ENCODE data around the gene ASIC4. TPM values are rescaled to one million over a fixed set of nuclear protein-coding genes. Genes with fewer than 3 reads are reported as not detected.

ASIC4 gene, protein sequence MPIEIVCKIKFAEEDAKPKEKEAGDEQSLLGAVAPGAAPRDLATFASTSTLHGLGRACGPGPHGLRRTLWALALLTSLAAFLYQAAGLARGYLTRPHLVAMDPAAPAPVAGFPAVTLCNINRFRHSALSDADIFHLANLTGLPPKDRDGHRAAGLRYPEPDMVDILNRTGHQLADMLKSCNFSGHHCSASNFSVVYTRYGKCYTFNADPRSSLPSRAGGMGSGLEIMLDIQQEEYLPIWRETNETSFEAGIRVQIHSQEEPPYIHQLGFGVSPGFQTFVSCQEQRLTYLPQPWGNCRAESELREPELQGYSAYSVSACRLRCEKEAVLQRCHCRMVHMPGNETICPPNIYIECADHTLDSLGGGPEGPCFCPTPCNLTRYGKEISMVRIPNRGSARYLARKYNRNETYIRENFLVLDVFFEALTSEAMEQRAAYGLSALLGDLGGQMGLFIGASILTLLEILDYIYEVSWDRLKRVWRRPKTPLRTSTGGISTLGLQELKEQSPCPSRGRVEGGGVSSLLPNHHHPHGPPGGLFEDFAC
- total RNA-seq = 0.16 TPM in 1 of 2 replicates, not detected in the other

DNA sequence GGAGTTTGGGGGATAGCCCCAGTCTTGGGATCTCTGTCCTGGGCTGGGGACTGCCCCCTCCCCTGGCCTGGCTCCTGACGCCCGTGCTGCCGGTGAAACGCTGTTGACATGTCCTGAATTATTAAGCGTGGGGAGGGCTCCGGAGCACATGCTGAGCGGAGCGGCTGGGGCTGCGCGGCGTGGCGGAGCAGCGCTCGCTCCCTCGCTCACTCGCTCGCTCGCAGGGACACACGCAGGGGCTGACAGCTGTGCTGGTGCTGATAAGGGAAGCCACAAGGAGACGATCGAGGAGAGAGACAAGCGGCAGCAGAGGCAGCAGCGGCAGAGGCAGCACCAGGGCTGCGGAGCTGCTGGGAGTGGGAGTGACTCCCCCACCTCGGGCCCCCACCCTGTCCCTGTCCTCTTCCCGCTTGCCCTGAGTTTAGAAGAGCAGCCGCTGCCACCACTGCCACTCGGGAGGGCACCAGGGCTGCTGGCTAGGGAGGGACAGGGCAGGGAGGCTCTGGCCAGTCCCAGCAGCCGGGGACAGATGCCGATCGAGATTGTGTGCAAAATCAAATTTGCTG, at the start of gene ASIC4:
ASIC4 (plus strand) TSS at position 287 of the 566 bp plus-strand sequence; CDS start at position 530, 243 bp downstream.

DNA sequence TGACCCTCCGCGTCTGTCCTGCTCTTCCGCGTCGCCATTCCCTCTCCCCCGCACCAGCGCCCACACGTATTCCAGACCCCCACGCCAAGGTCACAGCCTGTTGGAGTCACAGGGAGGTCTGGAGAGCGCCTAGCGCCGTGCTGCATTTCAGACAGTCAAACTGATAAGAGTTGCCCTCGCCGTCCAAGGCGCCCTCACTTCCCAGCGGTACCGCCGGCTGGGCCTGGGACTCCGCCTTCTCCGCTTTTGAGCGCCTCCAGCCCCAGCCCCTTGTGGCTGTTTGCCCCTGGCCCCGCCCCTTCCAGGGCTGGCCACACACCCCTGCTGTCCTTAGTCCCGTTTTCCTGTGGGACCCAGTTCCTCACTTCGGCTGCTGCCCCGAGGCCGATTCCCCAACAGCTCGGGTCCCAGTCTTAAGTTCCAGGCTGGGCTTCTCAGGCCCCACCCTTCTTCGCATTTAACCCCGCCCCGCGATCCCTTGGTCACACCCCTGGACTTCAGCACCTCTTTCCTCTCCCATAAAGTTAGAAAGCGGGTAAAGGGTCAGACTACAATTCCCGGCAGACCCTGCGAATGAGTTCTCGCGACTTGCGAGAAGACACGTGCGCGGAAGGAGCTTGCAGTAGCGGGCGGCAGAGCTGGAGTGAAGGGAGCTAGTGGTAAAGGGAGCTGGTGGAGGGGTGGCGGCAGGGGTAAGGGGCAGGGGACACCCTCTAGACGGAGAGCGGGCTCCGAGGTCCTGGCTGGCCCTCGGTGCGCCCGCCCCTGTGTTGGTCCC, 15.8 kb upstream of the ASIC4 start, which contains the start of gene GMPPA:
GMPPA (plus strand) TSS at position 612 of the 778 bp plus-strand sequence. CDS start 1,085 bp downstream, outside the sequence.

DNA sequence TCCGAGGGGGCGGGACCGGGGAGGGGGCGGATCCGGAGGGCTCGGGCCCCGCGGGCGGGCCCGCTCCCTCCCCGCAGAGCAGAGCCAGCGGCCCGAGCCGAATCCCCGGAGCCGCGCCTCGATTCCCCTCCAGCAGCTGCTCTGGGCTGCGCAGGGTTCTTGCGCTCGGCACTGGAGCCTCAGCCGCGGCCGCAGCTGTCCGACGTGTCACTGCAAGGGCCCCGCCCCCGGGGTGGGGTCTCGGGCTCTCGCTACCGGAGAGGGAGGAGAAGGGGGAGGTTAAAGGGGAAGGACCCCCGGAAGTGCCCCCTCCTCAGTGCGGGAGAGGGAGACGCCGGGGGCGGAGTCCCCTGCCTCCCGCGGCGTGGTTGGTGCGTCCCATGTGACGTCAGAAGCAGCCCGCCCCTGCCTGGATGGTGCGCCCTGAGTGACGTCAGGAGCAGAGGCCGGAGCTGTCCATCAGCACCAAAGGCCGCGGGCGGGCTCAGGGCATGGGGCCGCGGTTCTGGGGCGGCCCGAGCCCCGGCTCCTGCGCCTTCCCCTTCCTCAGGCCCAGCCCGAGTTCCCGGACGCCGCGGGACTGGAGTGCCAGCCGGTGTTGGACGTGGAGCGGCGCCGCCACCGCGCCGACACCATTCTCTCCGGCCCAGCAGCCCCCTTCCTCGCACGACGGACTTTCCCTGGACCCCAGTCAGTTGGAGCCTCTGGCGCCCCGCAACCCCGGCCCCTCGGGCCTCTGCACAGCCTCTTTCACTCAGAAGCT, 29.5 kb downstream of the ASIC4 start, which contains the start of the genes CHPF and TMEM198:
CHPF (minus strand) TSS at position 214 of the 763 bp plus-strand sequence. CDS start 271 bp downstream, outside the sequence.
TMEM198 (plus strand) TSS at position 433 of the 763 bp plus-strand sequence. CDS start 700 bp downstream, outside the sequence.

DNA sequence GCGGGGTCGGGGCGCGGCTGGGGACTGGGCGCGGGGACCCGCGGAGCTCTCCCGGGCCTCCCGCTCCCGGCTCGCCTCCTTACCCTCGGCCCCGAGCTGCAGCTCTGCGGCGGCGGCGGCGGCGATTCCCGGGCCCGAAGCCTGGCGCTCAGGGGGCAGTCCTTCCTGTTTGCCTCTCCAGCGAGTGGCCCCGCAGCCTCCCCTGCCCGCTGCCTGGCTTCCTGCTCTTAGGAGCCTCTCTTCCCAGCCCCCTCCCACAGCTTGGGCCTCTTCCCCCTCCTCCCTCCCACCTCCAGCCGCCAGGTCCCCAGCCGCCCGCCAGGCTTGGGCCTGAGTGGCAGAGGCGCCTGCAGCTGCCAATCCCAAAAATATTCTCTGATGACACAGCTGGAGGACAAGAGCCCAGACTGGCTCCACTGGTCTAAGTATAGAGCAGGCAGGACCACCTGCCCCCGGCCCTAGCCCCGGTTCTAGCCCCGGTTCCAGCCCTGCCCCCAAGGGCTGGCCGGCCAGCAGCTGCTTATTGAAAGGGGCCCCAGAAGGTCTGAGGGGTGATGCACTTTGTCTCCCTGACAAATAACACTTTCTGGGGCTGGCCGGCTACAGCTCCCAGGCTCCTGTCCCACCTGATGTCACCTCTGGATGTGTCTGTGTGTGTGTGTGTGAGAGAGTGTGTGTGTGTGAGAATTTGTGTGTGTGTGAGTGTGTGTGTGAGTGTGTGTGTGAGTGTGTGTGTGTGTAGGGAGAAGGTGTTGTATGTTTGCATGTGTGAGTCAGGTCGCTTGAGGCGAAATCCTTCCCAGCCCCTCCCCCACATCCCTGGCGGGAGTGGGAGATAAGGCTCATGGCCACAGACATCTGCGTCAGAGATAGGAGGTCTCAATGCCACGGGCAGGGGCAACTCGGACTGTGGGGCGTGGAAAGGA, 57.3 kb downstream of the ASIC4 start, which contains the start of gene OBSL1:
OBSL1 (minus strand) TSS at position 229 of the 926 bp plus-strand sequence. CDS start 307 bp downstream, outside the sequence.

DNA sequence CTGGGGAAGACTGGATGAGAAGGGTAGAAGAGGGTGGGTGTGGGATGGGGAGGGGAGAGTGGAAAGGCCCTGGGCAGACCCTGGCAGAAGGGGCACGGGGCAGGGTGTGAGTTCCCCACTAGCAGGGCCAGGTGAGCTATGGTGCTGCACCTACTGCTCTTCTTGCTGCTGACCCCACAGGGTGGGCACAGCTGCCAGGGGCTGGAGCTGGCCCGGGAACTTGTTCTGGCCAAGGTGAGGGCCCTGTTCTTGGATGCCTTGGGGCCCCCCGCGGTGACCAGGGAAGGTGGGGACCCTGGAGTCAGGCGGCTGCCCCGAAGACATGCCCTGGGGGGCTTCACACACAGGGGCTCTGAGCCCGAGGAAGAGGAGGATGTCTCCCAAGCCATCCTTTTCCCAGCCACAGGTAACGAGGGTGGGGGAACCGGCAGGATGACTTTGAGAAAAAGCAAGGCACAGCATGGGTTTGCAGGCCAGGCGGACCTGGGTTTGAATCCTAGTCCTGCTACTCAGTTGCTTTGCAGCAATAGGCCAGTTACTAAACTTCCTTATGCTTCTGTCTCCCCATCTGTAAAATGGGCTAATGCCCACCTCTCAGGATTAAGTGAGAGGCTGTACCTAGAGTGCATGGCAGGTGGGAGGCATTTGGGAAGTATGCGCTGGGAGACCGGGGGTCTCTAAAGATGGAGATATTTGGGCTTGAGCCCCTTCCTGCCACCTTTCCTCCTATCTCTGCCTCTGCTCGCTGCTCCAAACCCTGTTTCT, 58.1 kb downstream of the ASIC4 start, which contains the start of gene INHA:
INHA (plus strand) TSS at position 74 of the 765 bp plus-strand sequence; CDS start at position 139, 65 bp downstream.

Other genes with a start within 250 kb of the ASIC4 start
- 21.4 and 25.8 TPM in 2 replicates for gene DNAJB2, start 235.1 kb upstream of the ASIC4 start, total RNA-seq
- 0.08 TPM in 1 of 2 replicates, not detected in the other for gene PTPRN, start 205.1 kb upstream of the ASIC4 start, total RNA-seq
- not detected in 2 replicates for gene RESP18, start 181.7 kb upstream of the ASIC4 start, total RNA-seq
- 46.6 and 51.1 TPM in 2 replicates for gene DNPEP, start 126.6 kb upstream of the ASIC4 start, total RNA-seq
- gene DES, start 96.1 kb upstream of the ASIC4 start, total RNA-seq = not detected in 2 replicates
- 13.8 and 30.5 TPM in 2 replicates for gene SPEG, start 79.6 kb upstream of the ASIC4 start, total RNA-seq
- 56.1 and 82.3 TPM in 2 replicates for gene GMPPA, start 15.6 kb upstream of the ASIC4 start, total RNA-seq
- 171 and 235 TPM in 2 replicates for gene CHPF, start 29.3 kb downstream of the ASIC4 start, total RNA-seq
- 0.47 and 1.7 TPM in 2 replicates for gene TMEM198, start 29.5 kb downstream of the ASIC4 start, total RNA-seq
- gene OBSL1, start 57.1 kb downstream of the ASIC4 start, total RNA-seq = 29.7 and 38.7 TPM in 2 replicates
- 0.19 TPM in 1 of 2 replicates, not detected in the other for gene INHA, start 57.8 kb downstream of the ASIC4 start, total RNA-seq
- gene STK11IP, start 83.4 kb downstream of the ASIC4 start, total RNA-seq = 14.8 and 18.6 TPM in 2 replicates
- 11.7 and 13.7 TPM in 2 replicates for gene SLC4A3, start 113.1 kb downstream of the ASIC4 start, total RNA-seq